Ishikawa (cell line): ENCODE data around the gene EDEM3.

Experiments used
- CREB1 ChIP-seq: IDR thresholded peaks from 2 replicates; pipeline ENCODE4 v1.6.1; 2012; ENCODE audit warnings: low read depth
- EP300 ChIP-seq: IDR thresholded peaks from 2 replicates; pipeline ENCODE4 v1.6.1; 2012; ENCODE audit warnings: borderline replicate concordance
- FOXM1 ChIP-seq: IDR thresholded peaks from 2 replicates; pipeline ENCODE4 v1.6.1; 2012; ENCODE audit warnings: low read depth, borderline replicate concordance
- MAX ChIP-seq: IDR thresholded peaks from 2 replicates; pipeline ENCODE4 v1.6.1; 2012
- NFIC ChIP-seq: IDR thresholded peaks from 2 replicates; pipeline ENCODE4 v1.6.1; 2012
- RAD21 ChIP-seq: IDR thresholded peaks from 2 replicates; pipeline ENCODE4 v1.6.1; 2012; ENCODE audit warnings: low read depth
- REST ChIP-seq: IDR thresholded peaks from 2 replicates; pipeline ENCODE4 v1.6.1; 2012; ENCODE audit warnings: low read depth, mild to moderate bottlenecking
- TEAD4 ChIP-seq: IDR thresholded peaks from 2 replicates; pipeline ENCODE4 v1.6.1; 2012
- YY1 ChIP-seq: IDR thresholded peaks from 2 replicates; pipeline ENCODE4 v1.6.1; 2012; ENCODE audit warnings: low read depth
- ZBTB7A ChIP-seq: IDR thresholded peaks from 2 replicates; pipeline ENCODE4 v1.6.1; 2012; ENCODE audit warnings: low read depth

- no peak for TF ChIP-seq REST
- TF ChIP-seq YY1 = no peak
- no peak for TF ChIP-seq CREB1
- no peak for TF ChIP-seq EP300
- TF ChIP-seq ZBTB7A = no peak
- TF ChIP-seq NFIC = no peak
- no peak for TF ChIP-seq TEAD4
- no peak for TF ChIP-seq FOXM1
- no peak for TF ChIP-seq RAD21
- no peak for TF ChIP-seq MAX
These were observed 98.4 kb downstream of the EDEM3 start for GRCh38 chr1:184656221-184656620.
